ENCODE measurements around the gene TUBB2A.
"Not testable (repeated sequence)": the region's sequence is repeated elsewhere in the genome, so short reads cannot be mapped to it uniquely, and the experiment has no call there.

TUBB2A gene

GRCh38 chr6:3181105-3181504, 23.8 kb upstream of the TUBB2A start:
- DNase-seq (ENCODE audit: low read depth in 3 of 3) = no peak

GRCh38 chr6:3179945-3180344, 22.6 kb upstream of the TUBB2A start:
- DNase-seq (ENCODE audit: low read depth in 3 of 3) = not testable (repeated sequence)

GRCh38 chr6:3178666-3179065, 21.3 kb upstream of the TUBB2A start:
- DNase-seq (ENCODE audit: low read depth in 3 of 3) = not testable (repeated sequence)

GRCh38 chr6:3176562-3177355, 19.4 kb upstream of the TUBB2A start:
- peak in 1 of 3 experiments; percentile 23 for DNase-seq (ENCODE audit: low read depth in 3 of 3)

GRCh38 chr6:3175715-3176402, 18.5 kb upstream of the TUBB2A start:
- DNase-seq (ENCODE audit: low read depth in 3 of 3) = no peak

- not testable (repeated sequence) for DNase-seq (ENCODE audit: low read depth in 3 of 3)
These were observed 16.3 kb upstream of the TUBB2A start for GRCh38 chr6:3173636-3174089.

- not testable (repeated sequence) for DNase-seq (ENCODE audit: low read depth in 3 of 3)
These were observed 15.4 kb upstream of the TUBB2A start for GRCh38 chr6:3172789-3173188.

GRCh38 chr6:3171313-3172175, 14.2 kb upstream of the TUBB2A start:
- not testable (repeated sequence) for DNase-seq (ENCODE audit: low read depth in 3 of 3)

GRCh38 chr6:3170676-3171075, 13.3 kb upstream of the TUBB2A start:
- DNase-seq (ENCODE audit: low read depth in 3 of 3) = not testable (repeated sequence)

GRCh38 chr6:3168046-3168445, 10.7 kb upstream of the TUBB2A start:
- not testable (repeated sequence) for DNase-seq (ENCODE audit: low read depth in 3 of 3)

GRCh38 chr6:3166535-3167225, 9.3 kb upstream of the TUBB2A start:
- DNase-seq (ENCODE audit: low read depth in 3 of 3) = not testable (repeated sequence)

- no peak for DNase-seq (ENCODE audit: low read depth in 3 of 3)
These were observed 8.5 kb upstream of the TUBB2A start for GRCh38 chr6:3165631-3166534.

- no peak for DNase-seq (ENCODE audit: low read depth in 3 of 3)
These were observed 7.0 kb upstream of the TUBB2A start for GRCh38 chr6:3164388-3164787.

- no peak for DNase-seq (ENCODE audit: low read depth in 3 of 3)
These were observed 5.9 kb upstream of the TUBB2A start for GRCh38 chr6:3163248-3163594.

GRCh38 chr6:3162565-3163247, 5.4 kb upstream of the TUBB2A start:
- peak in 1 of 3 experiments; percentile 36 for DNase-seq (ENCODE audit: low read depth in 3 of 3)

- no peak for DNase-seq (ENCODE audit: low read depth in 3 of 3)
These were observed 4.7 kb upstream of the TUBB2A start for GRCh38 chr6:3162067-3162497.

GRCh38 chr6:3159805-3160781, 2.7 kb upstream of the TUBB2A start:
- DNase-seq (ENCODE audit: low read depth in 3 of 3) = peak in 2 of 3 experiments; percentile 46 to 58

Measured in stimulated activated CD4-positive, alpha-beta T cell treated with anti-CD3 and anti-CD28 coated beads, TNF-alpha, amount 100 ng/mL, for 4 hours (primary cell).